B cell (primary cell): ENCODE measurements around the gene CNTNAP4. TPM values are rescaled to one million over a fixed set of nuclear protein-coding genes. Genes with fewer than 3 reads are reported as not detected.

Experiments used
- ATAC-seq: fragments of 200-7000 bp; cut with Tn5 transposase; one replicate; pipeline ENCODE4 v1.10.0; 2021; ENCODE audit warnings: low read depth, mild to moderate bottlenecking, moderate number of reproducible peaks, moderate library complexity
- CTCF ChIA-PET: fragments of 350-600 bp; sonication (Branson Sonifier 250); formaldehyde crosslinking; loops from one replicate; lab custom pipeline; 2021; ENCODE audit warnings: antibody characterized with exemption, inconsistent platforms; lab: Charles Lee
- POLR2A ChIA-PET: fragments of 350-600 bp; sonication (Branson Sonifier 250); formaldehyde crosslinking; loops from one replicate; lab custom pipeline; 2021; ENCODE audit warnings: antibody characterized with exemption; lab: Charles Lee
- DNase-seq: peaks from one replicate; pipeline ENCODE4 v3.0.0; 2013
- H2AFZ ChIP-seq: 2 replicates; pipeline ENCODE4 v1.6.1; 2012; ENCODE audit warnings: mild to moderate bottlenecking, low read depth, low read length; ENCODE audit not compliant: insufficient read depth, poor library complexity, severe bottlenecking
- H3K27ac ChIP-seq, 2 donors: 1 replicate in 1 of 2; 2 replicates in 1 of 2; pipeline ENCODE4 v1.5.1; 2012 to 2013; ENCODE audit warnings: low read length in 2 of 2, mild to moderate bottlenecking in 2 of 2, moderate library complexity in 1 of 2
- H3K27me3 ChIP-seq, 4 experiments: fragments of 200-600 bp in 1 of 4; sonication (generic) in 1 of 4; replicated peaks in 1 of 4; 1 replicate in 2 of 4; 2 replicates in 2 of 4; pipeline versions ENCODE4 v1.6.1 to v1.7.0; 2013 to 2016; ENCODE audit warnings: low read length in 3 of 4, mild to moderate bottlenecking in 2 of 4, mixed read lengths in 1 of 4, moderate library complexity in 1 of 4; ENCODE audit not compliant: insufficient read depth in 4 of 4, control insufficient read depth in 3 of 4; ENCODE audit errors: control extremely low read depth in 1 of 4
- H3K36me3 ChIP-seq, 2 experiments: replicated peaks in 1 of 2; 1 replicate in 1 of 2; 2 replicates in 1 of 2; pipeline versions ENCODE4 v1.6.1 to v1.7.1; 2013; ENCODE audit warnings: low read length in 1 of 2; ENCODE audit not compliant: insufficient read depth in 2 of 2, control insufficient read depth in 1 of 2; ENCODE audit errors: control extremely low read depth in 1 of 2, extremely low read depth in 1 of 2
- H3K4me1 ChIP-seq, 2 donors: fragments of 200-600 bp in 1 of 2; sonication (generic) in 1 of 2; 1 replicate in 1 of 2; 2 replicates in 1 of 2; pipeline versions ENCODE4 v1.5.1 to v1.6.1; 2013 to 2017; ENCODE audit warnings: low read length in 2 of 2; ENCODE audit not compliant: control insufficient read depth in 2 of 2, insufficient read depth in 2 of 2
- H3K4me2 ChIP-seq: replicated peaks from 2 replicates; pipeline ENCODE3; 2012; ENCODE audit warnings: mild to moderate bottlenecking, low read depth, low read length; ENCODE audit not compliant: poor library complexity, severe bottlenecking
- H3K4me3 ChIP-seq, 5 experiments: fragments of 200-600 bp in 1 of 5; sonication (generic) in 1 of 5; 1 replicate in 3 of 5; 2 replicates in 2 of 5; pipeline versions ENCODE4 v1.5.1 to v1.7.0; 2011 to 2016; ENCODE audit warnings: low read length in 4 of 5, mild to moderate bottlenecking in 4 of 5, low read depth in 2 of 5, control low read depth in 1 of 5, moderate library complexity in 1 of 5; ENCODE audit not compliant: insufficient read depth in 1 of 5; ENCODE audit errors: control extremely low read depth in 1 of 5, extremely low read depth in 1 of 5
- H3K79me2 ChIP-seq: fragments of 200-600 bp; sonication (generic); one replicate; pipeline ENCODE4 v1.6.0; 2016; ENCODE audit warnings: low read length; ENCODE audit not compliant: control insufficient read depth, insufficient read depth
- H3K9ac ChIP-seq: fragments of 200-600 bp; sonication (generic); 2 replicates; pipeline ENCODE4 v1.6.1; 2017; ENCODE audit warnings: mild to moderate bottlenecking, low read length, moderate library complexity
- H3K9me3 ChIP-seq, 3 donors: one replicate each; pipeline versions ENCODE4 v1.6.1 to v1.7.1; 2013; ENCODE audit warnings: low read length in 2 of 3; ENCODE audit not compliant: control insufficient read depth in 2 of 3, insufficient read depth in 1 of 3; ENCODE audit errors: control extremely low read depth in 1 of 3
- H4K20me1 ChIP-seq: 2 replicates; pipeline ENCODE4 v1.6.0; 2012; ENCODE audit warnings: mild to moderate bottlenecking, low read length; ENCODE audit not compliant: insufficient read depth, control insufficient read depth, poor library complexity, severe bottlenecking
- H3K27ac Mint-ChIP-seq: one replicate; pipeline ENCODE4 v1.8.0; 2021; ENCODE audit warnings: mixed read lengths
- H3K27me3 Mint-ChIP-seq: one replicate; pipeline ENCODE4 v1.8.0; 2021; ENCODE audit warnings: mixed read lengths
- H3K4me1 Mint-ChIP-seq: one replicate; pipeline ENCODE4 v1.8.0; 2021; ENCODE audit warnings: mixed read lengths
- H3K4me3 Mint-ChIP-seq: one replicate; pipeline ENCODE4 v1.8.0; 2021; ENCODE audit warnings: mixed read lengths
- H3K9me3 Mint-ChIP-seq: one replicate; pipeline ENCODE4 v1.8.0; 2022; ENCODE audit warnings: mixed read lengths; ENCODE audit not compliant: insufficient read depth
- EZH2 ChIP-seq: IDR thresholded peaks from 2 replicates; pipeline ENCODE4 v1.6.1; 2012; ENCODE audit warnings: borderline replicate concordance, low read depth, mild to moderate bottlenecking, moderate library complexity, low read length; ENCODE audit not compliant: insufficient read depth, poor library complexity, severe bottlenecking
- WGBS: methylation state at CpG from one replicate; pipeline ENCODE4 v1.1.5; 2013; ENCODE audit warnings: missing lambda C conversion rate; ENCODE audit not compliant: insufficient coverage; 5-methylcytosine and 5-hydroxymethylcytosine counted together
- intact Hi-C: fragments of 100-400 bp; cut with micrococcal nuclease; formaldehyde crosslinking; loops from one replicate; pipeline ENCODE4 v1.10.0; 2022
- polyA plus RNA-seq: library from polyadenylated mRNA; depleted of rRNA; stranded (reverse); fragments of >200 nt; gene quantifications from 2 replicates; pipeline ENCODE4 v1.2.3, GENCODE V29; 2012
- total RNA-seq, 2 donors: library from RNA; stranded (reverse); fragments of 120-200 nt in 1 of 2; gene quantifications; 1 replicate in 1 of 2; 2 replicates in 1 of 2; pipeline versions ENCODE4 v1.2.3 to v1.2.4, GENCODE V29; 2013 to 2022
- TF ChIP-seq, protein P1 (sequence below): fragments of 200-600 bp; IDR thresholded peaks from one replicate; pipeline ENCODE4 v1.8.0; 2022; ENCODE audit warnings: antibody characterized with exemption, mild to moderate bottlenecking

CNTNAP4 gene
- total and polyA plus RNA-seq, 2 donors (not counting 1 experiment from before 2014, with no cell fraction given), result 0.06 TPM; not detected in 1

DNA sequence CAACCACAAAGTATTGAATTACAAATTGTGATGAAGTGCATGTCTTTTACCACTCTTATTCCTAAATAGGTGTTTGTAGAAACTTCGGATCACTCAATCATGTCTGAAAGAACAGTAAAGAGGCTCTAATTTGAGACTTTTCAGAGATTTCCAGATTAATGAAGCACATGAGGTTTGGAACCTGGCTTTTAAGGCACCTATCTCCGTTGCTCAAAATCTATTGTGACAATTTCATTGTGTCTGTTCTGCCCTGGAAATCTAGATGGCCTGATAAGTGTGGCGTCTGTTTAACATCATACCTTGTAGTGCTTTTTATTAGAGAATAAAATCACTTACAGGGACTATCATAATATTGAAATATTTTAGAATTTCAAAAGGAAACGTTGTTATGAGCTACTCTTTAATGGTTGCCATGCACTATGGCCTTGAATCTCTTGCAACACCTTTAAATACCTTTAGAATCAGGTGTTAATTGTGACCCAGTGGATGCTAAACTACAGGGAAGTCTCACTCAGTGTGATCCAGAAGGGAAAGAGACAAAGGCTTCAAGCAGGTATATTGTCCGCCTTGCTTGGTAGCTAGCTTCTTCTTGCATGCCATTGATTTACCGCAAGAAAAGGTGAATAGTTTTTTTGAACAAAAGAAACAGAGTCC is 210.3 kb downstream of the CNTNAP4 start:
- Mint-ChIP-seq H3K4me3 (no peak overlapping the region), H3K9me3 (peaks cover 2% of the 10 kb centered on the region), H3K27me3 (no peaks in the 10 kb centered on the region), H3K4me1 (no peaks in the 10 kb centered on the region), H3K27ac (no peak overlapping the region)
- H3K79me2 ChIP-seq, result no peaks in the 10 kb centered on the region
- ChIA-PET POLR2A (no interaction called here), CTCF (no interaction called here)
- no peaks in the 10 kb centered on the region for H3K9me3 ChIP-seq
- no peaks in the 10 kb centered on the region for H3K4me1 ChIP-seq
- 95% methylated on average over 2 of the region's 6 CpGs for WGBS
- DNase-seq (no peak), ATAC-seq (no peak)
- H3K27me3 ChIP-seq, result no peaks in the 10 kb centered on the region
- H2AFZ ChIP-seq, result no peak overlapping the region
- no peak overlapping the region for H3K9ac ChIP-seq
- no peak overlapping the region for H3K27ac ChIP-seq
- TF ChIP-seq, protein P1, sequence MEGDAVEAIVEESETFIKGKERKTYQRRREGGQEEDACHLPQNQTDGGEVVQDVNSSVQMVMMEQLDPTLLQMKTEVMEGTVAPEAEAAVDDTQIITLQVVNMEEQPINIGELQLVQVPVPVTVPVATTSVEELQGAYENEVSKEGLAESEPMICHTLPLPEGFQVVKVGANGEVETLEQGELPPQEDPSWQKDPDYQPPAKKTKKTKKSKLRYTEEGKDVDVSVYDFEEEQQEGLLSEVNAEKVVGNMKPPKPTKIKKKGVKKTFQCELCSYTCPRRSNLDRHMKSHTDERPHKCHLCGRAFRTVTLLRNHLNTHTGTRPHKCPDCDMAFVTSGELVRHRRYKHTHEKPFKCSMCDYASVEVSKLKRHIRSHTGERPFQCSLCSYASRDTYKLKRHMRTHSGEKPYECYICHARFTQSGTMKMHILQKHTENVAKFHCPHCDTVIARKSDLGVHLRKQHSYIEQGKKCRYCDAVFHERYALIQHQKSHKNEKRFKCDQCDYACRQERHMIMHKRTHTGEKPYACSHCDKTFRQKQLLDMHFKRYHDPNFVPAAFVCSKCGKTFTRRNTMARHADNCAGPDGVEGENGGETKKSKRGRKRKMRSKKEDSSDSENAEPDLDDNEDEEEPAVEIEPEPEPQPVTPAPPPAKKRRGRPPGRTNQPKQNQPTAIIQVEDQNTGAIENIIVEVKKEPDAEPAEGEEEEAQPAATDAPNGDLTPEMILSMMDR, result no peak
- no peak for TF ChIP-seq EZH2
- no peaks in the 10 kb centered on the region for H3K36me3 ChIP-seq
- no peak overlapping the region for H3K4me2 ChIP-seq
- no peak overlapping the region for H3K4me3 ChIP-seq
- no peaks in the 10 kb centered on the region for H4K20me1 ChIP-seq
- intact Hi-C loops, result no loop called here

DNA sequence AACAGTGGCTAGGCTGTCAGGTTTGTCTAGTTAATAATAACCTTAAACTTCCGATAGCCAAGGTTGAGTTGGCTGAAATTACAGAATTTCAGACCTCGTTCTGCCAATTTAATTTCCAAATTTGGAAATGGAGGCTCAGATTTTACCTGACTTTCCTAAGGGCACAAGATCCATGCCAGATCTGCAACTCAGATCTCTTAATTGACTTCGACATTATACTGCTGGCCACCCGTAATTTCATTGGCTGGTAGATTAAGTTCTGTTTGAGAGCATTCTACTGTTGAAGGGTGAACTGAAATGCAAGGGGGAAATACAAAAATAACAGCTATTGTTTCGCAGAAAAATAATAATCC is 210.8 kb downstream of the CNTNAP4 start:
- Histone ChIP-seq H3K27me3 (no peaks in the 10 kb centered on the region), H2AFZ (no peak overlapping the region), H3K9me3 (no peaks in the 10 kb centered on the region), H3K27ac (no peak overlapping the region), H3K79me2 (no peaks in the 10 kb centered on the region), H3K36me3 (no peaks in the 10 kb centered on the region), H3K4me3 (no peak overlapping the region), H3K4me2 (no peak overlapping the region), H3K4me1 (no peaks in the 10 kb centered on the region), H4K20me1 (no peaks in the 10 kb centered on the region), H3K9ac (no peak overlapping the region)
- TF ChIP-seq EZH2, result no peak
- TF ChIP-seq, protein P1, result no peak
- no peak overlapping the region for H3K27ac Mint-ChIP-seq
- CTCF ChIA-PET, result no interaction called here
- ATAC-seq, result no peak
- no peak overlapping the region for H3K4me3 Mint-ChIP-seq
- H3K4me1 Mint-ChIP-seq, result no peaks in the 10 kb centered on the region
- POLR2A ChIA-PET, result no interaction called here
- WGBS, result 83% methylated on average over 2 of the region's 5 CpGs
- no peaks in the 10 kb centered on the region for H3K27me3 Mint-ChIP-seq
- DNase-seq, result no peak
- intact Hi-C loops, result no loop called here
- peaks cover 2% of the 10 kb centered on the region for H3K9me3 Mint-ChIP-seq
